ENCODE data around the gene RAPGEF1.

RAPGEF1 gene

GRCh38 chr9:131736431-131736830, 3.4 kb downstream of the RAPGEF1 start:
- DNase-seq: peak in 2 of 3 donors; percentile 47 to 61
- CTCF ChIA-PET: interaction anchor here (1.0 to 5.1 kb wide), 5 partner anchors 8 to 144 kb away, joined by 3 to 39 read pairs (median 7); no protein-coding TSS in a partner anchor
- Histone ChIP-seq H3K27ac (ENCODE audit: insufficient read depth in 1 of 2, low read depth in 1 of 2, low read length in 2 of 2, poor library complexity in 1 of 2, severe bottlenecking in 2 of 2) (no peak overlapping the region), H3K9me3 (ENCODE audit: control extremely low read depth in 1 of 5, control insufficient read depth in 4 of 5, insufficient read depth in 2 of 5, low read depth in 1 of 5, low read length in 4 of 5) (no peaks in the 10 kb centered on the region), H3K4me1 (ENCODE audit: control extremely low read depth in 1 of 4, control insufficient read depth in 4 of 4, insufficient read depth in 4 of 4, low read length in 3 of 4) (peaks cover 42 to 78% (median 74%) of the 10 kb centered on the region in 4 experiments), H3K27me3 (replicated peaks in 2 of 5; ENCODE audit: control insufficient read depth in 4 of 5, insufficient read depth in 5 of 5, low read length in 4 of 5) (no peaks in the 10 kb centered on the region), H3K4me3 (ENCODE audit: control insufficient read depth in 1 of 7, extremely low read depth in 1 of 7, insufficient read depth in 4 of 7, low read depth in 2 of 7, low read length in 6 of 7) (peak overlapping the region in 3 of 7 experiments; percentile 9 to 54 (median 28)), H3K36me3 (ENCODE audit: control insufficient read depth in 4 of 4, insufficient read depth in 4 of 4, low read length in 3 of 4) (peaks cover 0 to 6% (median 0%) of the 10 kb centered on the region in 4 experiments)
- 17% methylated on average over 1 of the region's 4 CpGs for WGBS (ENCODE audit: insufficient coverage)
- POLR2A ChIA-PET: interaction anchor here (1.4 kb wide), 1 partner anchor 80 kb away, joined by 4 read pairs; no protein-coding TSS in a partner anchor

- Histone ChIP-seq H3K27ac (ENCODE audit: insufficient read depth in 1 of 2, low read depth in 1 of 2, low read length in 2 of 2, poor library complexity in 1 of 2, severe bottlenecking in 2 of 2) (no peak overlapping the region), H3K4me3 (ENCODE audit: control insufficient read depth in 1 of 7, extremely low read depth in 1 of 7, insufficient read depth in 4 of 7, low read depth in 2 of 7, low read length in 6 of 7) (peak overlapping the region in 2 of 7 experiments; percentile 1 to 9), H3K4me1 (ENCODE audit: control extremely low read depth in 1 of 4, control insufficient read depth in 4 of 4, insufficient read depth in 4 of 4, low read length in 3 of 4) (peaks cover 48 to 87% (median 81%) of the 10 kb centered on the region in 4 experiments), H3K36me3 (ENCODE audit: control insufficient read depth in 4 of 4, insufficient read depth in 4 of 4, low read length in 3 of 4) (peaks cover 0 to 6% (median 0%) of the 10 kb centered on the region in 4 experiments), H3K9me3 (ENCODE audit: control extremely low read depth in 1 of 5, control insufficient read depth in 4 of 5, insufficient read depth in 2 of 5, low read depth in 1 of 5, low read length in 4 of 5) (no peaks in the 10 kb centered on the region), H3K27me3 (replicated peaks in 2 of 5; ENCODE audit: control insufficient read depth in 4 of 5, insufficient read depth in 5 of 5, low read length in 4 of 5) (no peaks in the 10 kb centered on the region)
- WGBS (ENCODE audit: insufficient coverage): 97% methylated on average over 13 of the region's 15 CpGs
- ChIA-PET POLR2A (interaction anchor here (1.4 kb wide), 1 partner anchor 79 kb away, joined by 4 read pairs; no protein-coding TSS in a partner anchor), CTCF (interaction anchor here (0.7 to 5.1 kb wide), 7 partner anchors 7 to 143 kb away, joined by 3 to 39 read pairs (median 4); no protein-coding TSS in a partner anchor)
- DNase-seq: no peak
Observed at GRCh38 chr9:131735238-131736128, 4.4 kb downstream of the RAPGEF1 start.

- no peaks in the 10 kb centered on the region for H3K27me3 ChIP-seq (replicated peaks in 2 of 5; ENCODE audit: control insufficient read depth in 4 of 5, insufficient read depth in 5 of 5, low read length in 4 of 5)
- H3K9me3 ChIP-seq (ENCODE audit: control extremely low read depth in 1 of 5, control insufficient read depth in 4 of 5, insufficient read depth in 2 of 5, low read depth in 1 of 5, low read length in 4 of 5): no peaks in the 10 kb centered on the region
- ChIA-PET CTCF (interaction anchor here (1.1 to 5.1 kb wide), 4 partner anchors 8 to 142 kb away, joined by 3 to 39 read pairs (median 4); no protein-coding TSS in a partner anchor), POLR2A (interaction anchor here (3.3 kb wide), 1 partner anchor 78 kb away, joined by 18 read pairs; no protein-coding TSS in a partner anchor)
- DNase-seq: no peak
- peaks cover 0 to 6% (median 0%) of the 10 kb centered on the region in 4 experiments for H3K36me3 ChIP-seq (ENCODE audit: control insufficient read depth in 4 of 4, insufficient read depth in 4 of 4, low read length in 3 of 4)
- peak overlapping the region in 4 of 7 experiments; percentile 1 to 38 (median 20) for H3K4me3 ChIP-seq (ENCODE audit: control insufficient read depth in 1 of 7, extremely low read depth in 1 of 7, insufficient read depth in 4 of 7, low read depth in 2 of 7, low read length in 6 of 7)
- H3K4me1 ChIP-seq (ENCODE audit: control extremely low read depth in 1 of 4, control insufficient read depth in 4 of 4, insufficient read depth in 4 of 4, low read length in 3 of 4): peaks cover 48 to 86% (median 83%) of the 10 kb centered on the region in 4 experiments
- H3K27ac ChIP-seq (ENCODE audit: insufficient read depth in 1 of 2, low read depth in 1 of 2, low read length in 2 of 2, poor library complexity in 1 of 2, severe bottlenecking in 2 of 2): no peak overlapping the region
- 81% methylated on average over 4 of the region's 8 CpGs for WGBS (ENCODE audit: insufficient coverage)
Observed at GRCh38 chr9:131734781-131735180, 5.1 kb downstream of the RAPGEF1 start.

DNA sequence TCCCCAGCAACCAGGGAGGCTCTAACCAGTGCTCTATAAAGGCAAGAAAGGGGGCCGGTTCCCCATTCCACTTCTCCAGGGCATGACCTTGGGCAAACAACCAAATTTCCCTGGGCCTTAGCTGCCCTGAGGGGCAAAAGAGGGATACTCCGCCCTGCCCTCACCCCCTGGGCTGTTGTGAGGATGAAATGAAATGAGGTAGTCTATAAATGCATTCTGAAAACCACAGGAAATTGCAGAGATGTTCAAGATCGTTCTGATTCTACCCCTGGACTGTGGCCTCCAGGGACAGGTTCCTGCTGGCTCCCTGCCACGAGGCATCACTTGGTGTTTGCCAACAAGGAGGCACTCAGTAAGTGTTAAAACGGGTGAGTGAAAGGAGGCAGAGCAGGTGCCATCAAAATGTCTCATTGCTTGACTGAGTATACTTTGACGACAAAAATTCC, 5.7 kb downstream of the RAPGEF1 start:
- peak overlapping the region; percentile 75 to 82 for H3K27ac ChIP-seq (ENCODE audit: insufficient read depth in 1 of 2, low read depth in 1 of 2, low read length in 2 of 2, poor library complexity in 1 of 2, severe bottlenecking in 2 of 2)
- no peaks in the 10 kb centered on the region for H3K27me3 ChIP-seq (replicated peaks in 2 of 5; ENCODE audit: control insufficient read depth in 4 of 5, insufficient read depth in 5 of 5, low read length in 4 of 5)
- H3K36me3 ChIP-seq (ENCODE audit: control insufficient read depth in 4 of 4, insufficient read depth in 4 of 4, low read length in 3 of 4): peaks cover 0 to 6% (median 0%) of the 10 kb centered on the region in 4 experiments
- whole genome bisulfite sequencing (ENCODE audit: insufficient coverage): 7% methylated on average over 4 of the region's 6 CpGs
- no peaks in the 10 kb centered on the region for H3K9me3 ChIP-seq (ENCODE audit: control extremely low read depth in 1 of 5, control insufficient read depth in 4 of 5, insufficient read depth in 2 of 5, low read depth in 1 of 5, low read length in 4 of 5)
- H3K4me1 ChIP-seq (ENCODE audit: control extremely low read depth in 1 of 4, control insufficient read depth in 4 of 4, insufficient read depth in 4 of 4, low read length in 3 of 4): peaks cover 48 to 90% (median 87%) of the 10 kb centered on the region in 4 experiments
- H3K4me3 ChIP-seq (ENCODE audit: control insufficient read depth in 1 of 7, extremely low read depth in 1 of 7, insufficient read depth in 4 of 7, low read depth in 2 of 7, low read length in 6 of 7): peak overlapping the region in 5 of 7 experiments; percentile 2 to 68 (median 44)
- DNase-seq: peak; percentile 56 to 90 (median 90)
- ChIA-PET POLR2A (interaction anchor here (0.7 to 3.3 kb wide), 4 partner anchors 15 to 79 kb away, joined by 3 to 18 read pairs (median 4); no protein-coding TSS in a partner anchor), CTCF (interaction anchor here (0.9 to 4.5 kb wide), 7 partner anchors 9 to 143 kb away, joined by 3 to 19 read pairs (median 4); no protein-coding TSS in a partner anchor)

DNA sequence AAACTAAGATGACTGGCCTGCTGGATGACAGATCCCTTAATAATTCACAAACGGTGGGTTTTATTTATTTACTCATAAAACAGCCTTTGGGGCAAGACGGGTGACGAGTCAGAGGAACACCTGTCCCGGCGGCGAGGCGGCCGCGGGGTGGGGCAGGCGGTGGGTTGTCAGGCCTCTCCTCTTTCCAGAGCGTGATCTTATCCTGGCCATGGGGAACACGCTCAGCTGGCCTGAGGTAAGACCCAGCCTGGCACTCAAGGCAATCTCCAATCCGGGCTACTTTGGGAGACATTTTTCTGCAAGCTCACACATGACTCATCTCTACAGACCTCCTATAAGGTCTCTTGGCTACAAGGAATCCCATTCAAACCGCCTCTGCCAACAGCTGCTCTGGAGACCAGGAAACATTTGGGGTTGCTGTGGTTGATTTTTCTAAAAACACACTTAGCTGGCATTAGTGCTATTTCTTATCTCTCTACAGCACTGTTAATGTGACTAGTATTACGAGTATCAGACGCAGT, 6.3 kb downstream of the RAPGEF1 start:
- ChIA-PET POLR2A (interaction anchor here (0.7 to 3.3 kb wide), 5 partner anchors 14 to 79 kb away, joined by 3 to 18 read pairs (median 4); no protein-coding TSS in a partner anchor), CTCF (interaction anchor here (0.9 to 4.5 kb wide), 7 partner anchors 10 to 143 kb away, joined by 3 to 19 read pairs (median 4); no protein-coding TSS in a partner anchor)
- H3K4me3 ChIP-seq (ENCODE audit: control insufficient read depth in 1 of 7, extremely low read depth in 1 of 7, insufficient read depth in 4 of 7, low read depth in 2 of 7, low read length in 6 of 7): peak overlapping the region in 5 of 7 experiments; percentile 37 to 68 (median 56)
- no peaks in the 10 kb centered on the region for H3K9me3 ChIP-seq (ENCODE audit: control extremely low read depth in 1 of 5, control insufficient read depth in 4 of 5, insufficient read depth in 2 of 5, low read depth in 1 of 5, low read length in 4 of 5)
- peaks cover 51 to 91% (median 87%) of the 10 kb centered on the region in 4 experiments for H3K4me1 ChIP-seq (ENCODE audit: control extremely low read depth in 1 of 4, control insufficient read depth in 4 of 4, insufficient read depth in 4 of 4, low read length in 3 of 4)
- under 1% methylated on average over 12 of the region's 16 CpGs for WGBS (ENCODE audit: insufficient coverage)
- H3K27me3 ChIP-seq (replicated peaks in 2 of 5; ENCODE audit: control insufficient read depth in 4 of 5, insufficient read depth in 5 of 5, low read length in 4 of 5): no peaks in the 10 kb centered on the region
- H3K36me3 ChIP-seq (ENCODE audit: control insufficient read depth in 4 of 4, insufficient read depth in 4 of 4, low read length in 3 of 4): peaks cover 0 to 6% (median 0%) of the 10 kb centered on the region in 4 experiments
- peak overlapping the region; percentile 75 to 82 for H3K27ac ChIP-seq (ENCODE audit: insufficient read depth in 1 of 2, low read depth in 1 of 2, low read length in 2 of 2, poor library complexity in 1 of 2, severe bottlenecking in 2 of 2)
- DNase-seq: peak; percentile 94 to 99 (median 99)

DNA sequence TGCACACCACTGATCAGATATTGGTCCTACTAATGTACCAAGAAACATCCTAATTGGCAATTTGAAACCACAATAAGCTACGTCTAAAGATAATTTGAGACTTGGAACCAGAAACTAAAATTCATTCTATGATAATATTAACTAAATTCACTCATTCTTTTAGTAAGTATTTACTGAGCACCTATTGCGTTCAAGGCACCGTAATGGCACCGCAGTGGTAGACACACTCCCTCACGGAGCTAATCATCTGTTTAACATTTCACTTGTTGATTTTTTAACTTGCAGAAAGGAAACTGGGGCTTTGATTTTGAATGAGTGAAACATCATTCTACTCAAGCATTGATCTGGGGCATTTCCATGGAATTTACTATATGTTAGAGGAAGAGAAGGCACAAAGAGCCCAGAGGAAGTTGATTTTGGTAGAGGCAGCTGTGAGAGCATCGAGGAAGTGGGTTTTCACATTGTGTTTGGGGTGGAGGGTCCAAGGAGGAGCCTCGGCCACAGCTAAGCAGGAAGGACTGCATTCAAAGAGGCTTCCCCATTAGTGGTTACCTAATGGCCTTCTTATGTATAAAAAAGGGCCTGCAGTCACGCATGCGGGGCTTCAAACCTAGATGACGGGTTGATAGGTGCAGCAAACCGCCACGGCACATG, 7.1 kb downstream of the RAPGEF1 start:
- H3K4me3 ChIP-seq (ENCODE audit: control insufficient read depth in 1 of 7, extremely low read depth in 1 of 7, insufficient read depth in 4 of 7, low read depth in 2 of 7, low read length in 6 of 7): peak overlapping the region in 4 of 7 experiments; percentile 16 to 56 (median 44)
- H3K9me3 ChIP-seq (ENCODE audit: control extremely low read depth in 1 of 5, control insufficient read depth in 4 of 5, insufficient read depth in 2 of 5, low read depth in 1 of 5, low read length in 4 of 5): no peaks in the 10 kb centered on the region
- peaks cover 0 to 6% (median 0%) of the 10 kb centered on the region in 4 experiments for H3K36me3 ChIP-seq (ENCODE audit: control insufficient read depth in 4 of 4, insufficient read depth in 4 of 4, low read length in 3 of 4)
- no peaks in the 10 kb centered on the region for H3K27me3 ChIP-seq (replicated peaks in 2 of 5; ENCODE audit: control insufficient read depth in 4 of 5, insufficient read depth in 5 of 5, low read length in 4 of 5)
- WGBS (ENCODE audit: insufficient coverage): 19% methylated on average over 7 of the region's 12 CpGs
- ChIA-PET POLR2A (interaction anchor here (0.6 to 3.3 kb wide), 7 partner anchors 9 to 857 kb away, joined by 3 to 18 read pairs (median 3); no protein-coding TSS in a partner anchor), CTCF (interaction anchor here (0.9 to 4.5 kb wide), 11 partner anchors 23 to 142 kb away, joined by 3 to 19 read pairs (median 4); no protein-coding TSS in a partner anchor)
- peaks cover 60 to 94% (median 90%) of the 10 kb centered on the region in 4 experiments for H3K4me1 ChIP-seq (ENCODE audit: control extremely low read depth in 1 of 4, control insufficient read depth in 4 of 4, insufficient read depth in 4 of 4, low read length in 3 of 4)
- H3K27ac ChIP-seq (ENCODE audit: insufficient read depth in 1 of 2, low read depth in 1 of 2, low read length in 2 of 2, poor library complexity in 1 of 2, severe bottlenecking in 2 of 2): peak overlapping the region in 1 of 2 experiments; percentile 32
- peak; percentile 75 to 97 (median 96) for DNase-seq

Data from common myeloid progenitor, CD34-positive (primary cell).